ENCODE data around the gene ESYT1.
"Not testable (repeated sequence)": the region's sequence is repeated elsewhere in the genome, so short reads cannot be mapped to it uniquely, and the experiment has no call there.

Gene ESYT1

GRCh38 chr12:56104109-56104814 is 23.8 kb upstream of the ESYT1 start, which contains the start of gene PA2G4:
Gene PA2G4 (plus strand): TSS chr12:56104559. CDS start chr12:56104738, 179 bp downstream.
- DNase-seq, result peak; percentile 91

GRCh38 chr12:56104815-56105608 is 23.1 kb upstream of the ESYT1 start:
- DNase-seq, result no peak

- no peak for DNase-seq
These were observed 22.5 kb upstream of the ESYT1 start for GRCh38 chr12:56105609-56105902.

- no peak for DNase-seq
These were observed 20.8 kb upstream of the ESYT1 start for GRCh38 chr12:56107242-56107641.

GRCh38 chr12:56110571-56110970 is 17.5 kb upstream of the ESYT1 start:
- no peak for DNase-seq

- no peak for DNase-seq
These were observed 14.0 kb upstream of the ESYT1 start for GRCh38 chr12:56114084-56114483.

GRCh38 chr12:56115329-56115728 is 12.7 kb upstream of the ESYT1 start:
- DNase-seq, result no peak

GRCh38 chr12:56116267-56117081 is 11.6 kb upstream of the ESYT1 start, which contains the start of gene RPL41:
Gene RPL41 (plus strand): TSS chr12:56116633.
- DNase-seq, result peak; percentile 95

GRCh38 chr12:56117082-56117706 is 10.9 kb upstream of the ESYT1 start:
- DNase-seq, result not testable (repeated sequence)

GRCh38 chr12:56117778-56118687 is 10.0 kb upstream of the ESYT1 start, which contains the start of gene ZC3H10:
Gene ZC3H10 (plus strand): TSS chr12:56118266. CDS start chr12:56120563, 2,297 bp downstream.
- peak; percentile 95 for DNase-seq

GRCh38 chr12:56118688-56119357 is 9.2 kb upstream of the ESYT1 start:
- no peak for DNase-seq

- peak; percentile 47 for DNase-seq
These were observed 8.7 kb upstream of the ESYT1 start for GRCh38 chr12:56119361-56119796.

- no peak for DNase-seq
These were observed 7.8 kb upstream of the ESYT1 start for GRCh38 chr12:56120158-56120846.

- no peak for DNase-seq
These were observed 6.7 kb upstream of the ESYT1 start for GRCh38 chr12:56121204-56121870.

GRCh38 chr12:56122637-56123036 is 5.4 kb upstream of the ESYT1 start:
- DNase-seq, result no peak

GRCh38 chr12:56124133-56124532 is 3.9 kb upstream of the ESYT1 start:
- DNase-seq, result no peak

- DNase-seq, result no peak
These were observed 1.3 kb upstream of the ESYT1 start for GRCh38 chr12:56126732-56127239.

- DNase-seq, result no peak
These were observed 581 bp upstream of the ESYT1 start for GRCh38 chr12:56127485-56127887.

GRCh38 chr12:56128670-56129205 is 671 bp downstream of the ESYT1 start:
- no peak for DNase-seq

Measured in activated CD4-positive, alpha-beta T cell treated with anti-CD3 and anti-CD28 coated beads, Interleukin-2, amount 50 U/mL, for 1 hour (primary cell).